IMR-90 (cell line): ENCODE measurements around the gene ARHGAP12. TPM values are rescaled to one million over a fixed set of nuclear protein-coding genes. Genes with fewer than 3 reads are reported as not detected.

Source experiments
- ATAC-seq: fragments of 200-7000 bp; cut with Tn5 transposase; 2 replicates; pipeline ENCODE4 v1.9.1; 2020; ENCODE audit warnings: low read depth, mild to moderate bottlenecking, moderate library complexity
- BruUV-seq: library from RNA; stranded (reverse); fragments of 400-500 nt; replicated peaks from 2 replicates; lab custom pipeline; 2021; lab: Mats Ljungman, UMichigan
- CTCF ChIA-PET: fragments of 300-600 bp; formaldehyde crosslinking; extraction: SDS; loops from one replicate; lab custom pipeline; 2021; ENCODE audit warnings: antibody characterized with exemption; lab: Yijun Ruan, JAX
- POLR2A ChIA-PET: fragments of 300-600 bp; sonication (Branson Sonifier 250); formaldehyde crosslinking; loops from one replicate; lab custom pipeline; 2022; ENCODE audit warnings: antibody characterized with exemption; ENCODE audit not compliant: unreplicated experiment; lab: Charles Lee
- DNase-seq: peaks from one replicate; pipeline ENCODE4 v3.0.0; 2013
- H2AFZ ChIP-seq: replicated peaks from 2 replicates; pipeline ENCODE3; 2013; ENCODE audit warnings: low read length, mild to moderate bottlenecking; ENCODE audit not compliant: poor library complexity
- H2AK5ac ChIP-seq: 2 replicates; pipeline ENCODE4 v1.6.1; 2013; ENCODE audit warnings: low read depth, low read length, inconsistent platforms
- H2AK9ac ChIP-seq: replicated peaks from 2 replicates; pipeline ENCODE3; 2013; ENCODE audit warnings: mild to moderate bottlenecking, low read depth, low read length, moderate library complexity; ENCODE audit not compliant: poor library complexity
- H2BK120ac ChIP-seq: 2 replicates; pipeline ENCODE4 v1.6.1; 2013; ENCODE audit warnings: low read depth, low read length, inconsistent platforms
- H2BK15ac ChIP-seq: 3 replicates; pipeline ENCODE4 v1.6.1; 2013; ENCODE audit warnings: low read depth, low read length, inconsistent platforms
- H2BK20ac ChIP-seq: 2 replicates; pipeline ENCODE4 v1.6.1; 2013; ENCODE audit warnings: low read depth, mild to moderate bottlenecking, inconsistent platforms, low read length, moderate library complexity
- H2BK5ac ChIP-seq: 2 replicates; pipeline ENCODE4 v1.6.1; 2013; ENCODE audit warnings: mild to moderate bottlenecking, low read depth, low read length, inconsistent platforms; ENCODE audit not compliant: poor library complexity, severe bottlenecking
- H3K14ac ChIP-seq: replicated peaks from 2 replicates; pipeline ENCODE4 v1.6.1; 2013; ENCODE audit warnings: low read depth, low read length, inconsistent platforms
- H3K18ac ChIP-seq: 2 replicates; pipeline ENCODE4 v1.6.1; 2013; ENCODE audit warnings: low read depth, low read length, control low read depth
- H3K23ac ChIP-seq: 2 replicates; pipeline ENCODE4 v1.6.1; 2013; ENCODE audit warnings: low read depth, low read length, inconsistent platforms
- H3K27ac ChIP-seq: 2 replicates; pipeline ENCODE4 v1.5.1; 2013; ENCODE audit warnings: mild to moderate bottlenecking, control low read depth, low read length; ENCODE audit not compliant: insufficient read depth
- H3K27me3 ChIP-seq: 2 replicates; pipeline ENCODE4 v1.6.1; 2013; ENCODE audit warnings: low read length; ENCODE audit not compliant: control insufficient read depth, insufficient read depth
- H3K36me3 ChIP-seq: 2 replicates; pipeline ENCODE4 v1.6.1; 2013; ENCODE audit warnings: low read length, mixed read lengths; ENCODE audit not compliant: control insufficient read depth, insufficient read depth
- H3K4ac ChIP-seq: 2 replicates; pipeline ENCODE4 v1.6.1; 2013; ENCODE audit warnings: low read depth, low read length, inconsistent platforms
- H3K4me1 ChIP-seq: 2 replicates; pipeline ENCODE4 v1.6.1; 2013; ENCODE audit warnings: low read length, mixed read lengths; ENCODE audit not compliant: control insufficient read depth, insufficient read depth
- H3K4me2 ChIP-seq: 2 replicates; pipeline ENCODE4 v1.6.1; 2013; ENCODE audit warnings: low read depth, mild to moderate bottlenecking, control low read depth, low read length, moderate library complexity
- H3K4me3 ChIP-seq: 2 replicates; pipeline ENCODE4 v1.5.1; 2013; ENCODE audit warnings: low read depth, mild to moderate bottlenecking, control low read depth, low read length, moderate library complexity; ENCODE audit not compliant: insufficient read depth
- H3K56ac ChIP-seq: 2 replicates; pipeline ENCODE4 v1.6.1; 2013; ENCODE audit warnings: low read length, inconsistent platforms; ENCODE audit not compliant: insufficient read depth; ENCODE audit errors: extremely low read depth
- H3K79me1 ChIP-seq, 2 experiments: 2 replicates each; pipeline ENCODE4 v1.6.1; 2013; ENCODE audit warnings: low read length in 2 of 2, inconsistent platforms in 1 of 2, low read depth in 1 of 2
- H3K9ac ChIP-seq: 2 replicates; pipeline ENCODE4 v1.6.1; 2013; ENCODE audit warnings: low read depth, low read length, control low read depth
- H3K9me1 ChIP-seq: 2 replicates; pipeline ENCODE4 v1.6.1; 2013; ENCODE audit warnings: low read length, inconsistent platforms; ENCODE audit not compliant: insufficient read depth
- H3K9me3 ChIP-seq: 2 replicates; pipeline ENCODE4 v1.6.1; 2013; ENCODE audit warnings: low read length; ENCODE audit not compliant: control insufficient read depth, insufficient read depth
- H4K20me1 ChIP-seq: 2 replicates; pipeline ENCODE4 v1.6.1; 2013; ENCODE audit warnings: low read length, inconsistent platforms; ENCODE audit not compliant: insufficient read depth
- H4K5ac ChIP-seq: 2 replicates; pipeline ENCODE4 v1.6.1; 2013; ENCODE audit warnings: mild to moderate bottlenecking, low read depth, low read length, control low read depth
- H4K8ac ChIP-seq, 2 experiments: 2 replicates each; pipeline ENCODE4 v1.6.1; 2013; ENCODE audit warnings: low read depth in 2 of 2, low read length in 2 of 2, control low read depth in 1 of 2, inconsistent platforms in 1 of 2
- H4K91ac ChIP-seq: 2 replicates; pipeline ENCODE4 v1.6.1; 2013; ENCODE audit warnings: low read depth, low read length, inconsistent platforms; ENCODE audit not compliant: insufficient read depth
- BHLHE40 ChIP-seq: fragments of 150-350 bp; IDR thresholded peaks from 2 replicates; pipeline ENCODE4 v1.6.1; 2016; ENCODE audit warnings: mild to moderate bottlenecking, low read depth, low read length
- CEBPB ChIP-seq: IDR thresholded peaks from 2 replicates; pipeline ENCODE4 v1.6.1; 2012; ENCODE audit warnings: low read depth, low read length, improper control_type of control experiment
- CHD1 ChIP-seq: IDR thresholded peaks from 2 replicates; pipeline ENCODE4 v1.6.1; 2012; ENCODE audit warnings: low read depth, low read length, improper control_type of control experiment
- CTCF ChIP-seq: conservative IDR thresholded peaks from 2 replicates; pipeline ENCODE4 v1.5.1; 2012; ENCODE audit warnings: mild to moderate bottlenecking, low read depth, low read length, improper control_type of control experiment
- ELK1 ChIP-seq: fragments of 150-350 bp; IDR thresholded peaks from 2 replicates; pipeline ENCODE4 v1.6.1; 2016; ENCODE audit warnings: low read depth, mild to moderate bottlenecking, low read length, moderate library complexity, borderline replicate concordance
- FOS ChIP-seq: fragments of 150-350 bp; IDR thresholded peaks from 2 replicates; pipeline ENCODE4 v1.6.1; 2016; ENCODE audit warnings: low read depth, low read length
- MAFK ChIP-seq: IDR thresholded peaks from 2 replicates; pipeline ENCODE4 v1.6.1; 2012; ENCODE audit warnings: low read depth, low read length, improper control_type of control experiment
- MAZ ChIP-seq: IDR thresholded peaks from 2 replicates; pipeline ENCODE4 v1.6.1; 2012; ENCODE audit warnings: low read depth, mild to moderate bottlenecking, low read length, improper control_type of control experiment, moderate library complexity, borderline replicate concordance
- MXI1 ChIP-seq: IDR thresholded peaks from 2 replicates; pipeline ENCODE4 v1.6.1; 2012; ENCODE audit warnings: low read depth, mild to moderate bottlenecking, low read length, moderate library complexity, borderline replicate concordance
- NFE2L2 ChIP-seq: fragments of 150-350 bp; IDR thresholded peaks from 2 replicates; pipeline ENCODE4 v1.6.1; 2016; ENCODE audit warnings: low read depth, mild to moderate bottlenecking, low read length
- POLR2A ChIP-seq: IDR thresholded peaks from 2 replicates; pipeline ENCODE4 v1.6.1; 2012; ENCODE audit warnings: mild to moderate bottlenecking, low read depth, low read length
- RAD21 ChIP-seq: IDR thresholded peaks from 2 replicates; pipeline ENCODE4 v1.6.1; 2012; ENCODE audit warnings: low read length, improper control_type of control experiment
- RCOR1 ChIP-seq: IDR thresholded peaks from 2 replicates; pipeline ENCODE4 v1.6.1; 2012; ENCODE audit warnings: mild to moderate bottlenecking, low read length, improper control_type of control experiment; ENCODE audit not compliant: insufficient replicate concordance
- RFX5 ChIP-seq: IDR thresholded peaks from 2 replicates; pipeline ENCODE4 v1.8.0; 2012; ENCODE audit warnings: low read depth, mild to moderate bottlenecking, low read length, moderate library complexity
- SMC3 ChIP-seq: fragments of 150-350 bp; IDR thresholded peaks from 2 replicates; pipeline ENCODE4 v1.6.1; 2016; ENCODE audit warnings: low read depth, mild to moderate bottlenecking, antibody characterized with exemption, low read length, moderate library complexity
- USF2 ChIP-seq: fragments of 150-350 bp; IDR thresholded peaks from 2 replicates; pipeline ENCODE4 v1.6.1; 2017; ENCODE audit warnings: mild to moderate bottlenecking, antibody characterized with exemption, low read length, low read depth
- WGBS, 2 experiments: methylation state at CpG; one replicate each; pipeline versions ENCODE4 v1.1.5 to v1.1.7; 2013; ENCODE audit warnings: missing lambda C conversion rate in 2 of 2; ENCODE audit not compliant: insufficient read length in 1 of 2; ENCODE audit errors: extremely low coverage in 2 of 2; 5-methylcytosine and 5-hydroxymethylcytosine counted together
- dilution Hi-C: fragments of 300-500 bp; cut with HindIII; formaldehyde crosslinking; loops from one replicate; pipeline ENCODE4 v1.14.3; 2018; ENCODE audit warnings: low sequenced_read_pairs; ENCODE audit not compliant: unreplicated experiment
- in situ Hi-C: fragments of 300-500 bp; cut with MboI; formaldehyde crosslinking; loops from 3 replicates; pipeline ENCODE4 v1.14.3; 2019; ENCODE audit warnings: low sequenced_read_pairs, inconsistent platforms, mixed read lengths
- intact Hi-C: fragments of 100-400 bp; cut with micrococcal nuclease; formaldehyde crosslinking; loops from 2 replicates; pipeline ENCODE4 v1.10.0; 2022
- polyA plus RNA-seq, 3 experiments: library from polyadenylated mRNA; depleted of rRNA; stranded (reverse); fragments of >200 nt; gene quantifications; 2 replicates each; pipeline ENCODE4 v1.2.3, GENCODE V29; 2012; ENCODE audit warnings: low replicate concordance in 1 of 3
- total RNA-seq: library from RNA; depleted of rRNA; stranded (reverse); fragments of >200 nt; gene quantifications from 2 replicates; pipeline ENCODE4 v1.2.3, GENCODE V29; 2012

The ARHGAP12 gene
- total and polyA plus RNA-seq, 2 of the 4 experiments (the other 2 are of a cell fraction): 9.0 to 28.5 TPM

DNA sequence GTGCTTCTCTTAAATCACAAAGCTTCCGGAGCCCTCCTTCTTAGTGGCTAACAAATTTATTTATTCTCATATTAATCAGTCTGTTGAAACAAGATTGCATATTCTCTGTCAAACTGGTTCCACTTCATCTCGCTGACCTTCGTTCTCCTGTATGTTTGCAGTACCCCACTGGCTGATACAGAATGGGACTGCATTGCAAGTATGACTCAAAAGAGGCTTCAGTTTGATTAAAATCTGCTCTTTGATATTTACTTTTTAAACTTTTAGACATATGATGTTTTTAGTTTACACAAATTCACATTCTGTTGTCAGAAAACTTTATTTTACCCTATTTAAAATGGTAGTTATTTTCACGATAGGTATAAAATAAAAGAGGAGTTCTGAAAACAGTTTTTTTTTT, 14.3 kb upstream of the ARHGAP12 start:
- H2BK5ac ChIP-seq: no peak overlapping the region
- WGBS, 2 experiments: no CpG with 5 or more reads among the region's 4 CpGs
- no peaks in the 10 kb centered on the region for H3K9me3 ChIP-seq
- intact Hi-C loops: no loop called here
- no peak overlapping the region for H3K14ac ChIP-seq
- no peak overlapping the region for H3K4me2 ChIP-seq
- dilution Hi-C loops: no loop called here
- H3K27ac ChIP-seq: no peak overlapping the region
- no peak overlapping the region for H4K8ac ChIP-seq
- H3K4ac ChIP-seq: no peak overlapping the region
- ChIA-PET CTCF (no interaction called here), POLR2A (no interaction called here)
- H3K4me3 ChIP-seq: no peak overlapping the region
- H3K4me1 ChIP-seq: peaks cover 12% of the 10 kb centered on the region
- no peak for DNase-seq
- no peaks in the 10 kb centered on the region for H3K36me3 ChIP-seq
- no peak overlapping the region for H4K5ac ChIP-seq
- in situ Hi-C loops: no loop called here
- TF ChIP-seq CEBPB: no peak
- no peak for TF ChIP-seq MAFK
- TF ChIP-seq USF2: no peak
- TF ChIP-seq CHD1: no peak
- no peak for TF ChIP-seq ELK1
- no peak for TF ChIP-seq FOS
- no peak for TF ChIP-seq RFX5
- TF ChIP-seq BHLHE40: no peak
- no peak for TF ChIP-seq CTCF
- TF ChIP-seq MXI1: no peak
- TF ChIP-seq RAD21: no peak
- TF ChIP-seq RCOR1: no peak
- no peak for TF ChIP-seq MAZ
- TF ChIP-seq POLR2A: no peak
- no peak for TF ChIP-seq NFE2L2
- TF ChIP-seq SMC3: no peak
- H2BK120ac ChIP-seq: no peak overlapping the region
- no peak overlapping the region for H3K9ac ChIP-seq
- ATAC-seq: no peak
- no peak overlapping the region for H2AK9ac ChIP-seq
- no peaks in the 10 kb centered on the region; a peak in 1 of 4 replicates for H3K79me1 ChIP-seq
- H3K18ac ChIP-seq: no peak overlapping the region
- BruUV-seq: no TSS peak
- H2AFZ ChIP-seq: no peak overlapping the region
- no peaks in the 10 kb centered on the region for H4K20me1 ChIP-seq
- H3K56ac ChIP-seq: no peak overlapping the region
- peaks cover 7% of the 10 kb centered on the region for H3K9me1 ChIP-seq
- no peaks in the 10 kb centered on the region for H3K27me3 ChIP-seq
- H4K91ac ChIP-seq: no peak overlapping the region
- H3K23ac ChIP-seq: no peak overlapping the region
- 0 out of 2 replicates have a peak overlapping the region, but pooled peaks have one; percentile 49 for H2AK5ac ChIP-seq
- no peak overlapping the region for H2BK20ac ChIP-seq
- no peak overlapping the region for H2BK15ac ChIP-seq
